K562 (cell line): Measurements from ENCODE around the gene ZFP92. TPM values are rescaled to one million over a fixed set of nuclear protein-coding genes. Genes with fewer than 3 reads are reported as not detected.

Experiments used
- ATAC-seq: fragments of 200-7000 bp; cut with Tn5 transposase; 3 replicates; pipeline ENCODE4 v1.9.1; 2020; ENCODE audit warnings: moderate library complexity
- BruUV-seq: library from RNA; stranded (reverse); fragments of 400-500 nt; replicated peaks from 2 replicates; lab custom pipeline; 2021; lab: Mats Ljungman, UMichigan
- CTCF ChIA-PET: fragments of 300-600 bp; formaldehyde crosslinking; extraction: SDS; loops from one replicate; lab custom pipeline; 2021; ENCODE audit warnings: low intra/inter-chr PET ratio; lab: Yijun Ruan, JAX
- POLR2A ChIA-PET: fragments of 300-600, 350-650 bp; sonication (Branson Sonifier 250); formaldehyde crosslinking; extraction: SDS; loops from one replicate; lab custom pipeline; 2021; ENCODE audit warnings: antibody characterized with exemption, inconsistent platforms; lab: Yijun Ruan, JAX
- DNase-seq, 4 experiments: peaks; one replicate each; pipeline versions ENCODE4 v3.0.0 to v3.0.0-alpha.2; 2011 to 2018; ENCODE audit warnings: low spot score in 3 of 4, mixed read lengths in 3 of 4; ENCODE audit errors: extremely low read depth in 1 of 4
- FAIRE-seq: peaks from 2 replicates; lab custom pipeline; 2011; peaks lifted over from hg19 to GRCh38; lab: Jason Lieb, UNC
- H2AFZ ChIP-seq: 2 replicates; pipeline ENCODE4 v1.6.0; 2011; ENCODE audit warnings: low read depth, low read length, control low read depth, inconsistent platforms
- H3K27ac ChIP-seq: fragments of 200-600 bp; 3 replicates; pipeline ENCODE4 v1.8.0; 2011; ENCODE audit warnings: low read depth, mild to moderate bottlenecking, control low read depth, inconsistent platforms, low read length, moderate library complexity, mixed read lengths; ENCODE audit errors: extremely low read depth
- H3K27me3 ChIP-seq, 2 experiments: fragments of 300-600 bp in 1 of 2; 2 replicates in 1 of 2; 3 replicates in 1 of 2; pipeline versions ENCODE4 v1.6.0 to v1.8.0; 2011; ENCODE audit warnings: inconsistent platforms in 2 of 2, low read length in 2 of 2, mild to moderate bottlenecking in 1 of 2, mixed read lengths in 1 of 2, moderate library complexity in 1 of 2; ENCODE audit not compliant: control insufficient read depth in 2 of 2, insufficient read depth in 2 of 2
- H3K36me3 ChIP-seq: fragments of 300-600 bp; 3 replicates; pipeline ENCODE4 v1.8.0; 2011; ENCODE audit warnings: mild to moderate bottlenecking, low read length, inconsistent platforms; ENCODE audit not compliant: control insufficient read depth, insufficient read depth
- H3K4me1 ChIP-seq, 2 experiments: fragments of 200-600 bp in 1 of 2; replicated peaks in 1 of 2; 2 replicates in 1 of 2; 3 replicates in 1 of 2; pipeline versions ENCODE4 v1.5.1 to v1.8.0; 2011; ENCODE audit warnings: inconsistent platforms in 2 of 2, low read length in 2 of 2, mild to moderate bottlenecking in 1 of 2, mixed read lengths in 1 of 2, moderate library complexity in 1 of 2; ENCODE audit not compliant: control insufficient read depth in 2 of 2, insufficient read depth in 2 of 2
- H3K4me2 ChIP-seq: 2 replicates; pipeline ENCODE4 v1.6.1; 2011; ENCODE audit warnings: low read length, control low read depth, inconsistent platforms, mixed read lengths; ENCODE audit not compliant: insufficient read depth
- H3K4me3 ChIP-seq: fragments of 200-600 bp; sonication (generic), shearing (Covaris generic); 2 replicates; pipeline ENCODE4 v1.5.1; 2016; ENCODE audit warnings: control low read depth, inconsistent platforms
- H3K79me2 ChIP-seq: fragments of 200-600 bp; 3 replicates; pipeline ENCODE4 v1.8.0; 2011; ENCODE audit warnings: low read length, inconsistent platforms; ENCODE audit not compliant: control insufficient read depth, insufficient read depth
- H3K9ac ChIP-seq, 2 experiments: 2 replicates each; pipeline versions ENCODE4 v1.6.0 to v1.6.1; 2011; ENCODE audit warnings: low read depth in 2 of 2, low read length in 2 of 2, control low read depth in 1 of 2, inconsistent platforms in 1 of 2, mild to moderate bottlenecking in 1 of 2, mixed read lengths in 1 of 2; ENCODE audit not compliant: insufficient read depth in 1 of 2
- H3K9me1 ChIP-seq: one replicate; pipeline ENCODE4 v1.6.0; 2011; ENCODE audit warnings: inconsistent platforms, mild to moderate bottlenecking, low read length, moderate library complexity; ENCODE audit not compliant: control insufficient read depth, insufficient read depth
- H3K9me3 ChIP-seq: replicated peaks from 2 replicates; pipeline ENCODE4 v1.5.1; 2011; ENCODE audit warnings: low read depth, low read length, inconsistent platforms; ENCODE audit not compliant: control insufficient read depth, insufficient read depth
- H4K20me1 ChIP-seq: replicated peaks from 2 replicates; pipeline ENCODE4 v1.6.1; 2011; ENCODE audit warnings: low read length, inconsistent platforms, mixed read lengths; ENCODE audit not compliant: control insufficient read depth, insufficient read depth
- BHLHE40 ChIP-seq: IDR thresholded peaks from 2 replicates; pipeline ENCODE4 v1.6.1; 2011; ENCODE audit warnings: low read length, improper control_type of control experiment
- ETV5 ChIP-seq: sonication (generic); formaldehyde crosslinking; IDR thresholded peaks from 2 replicates; pipeline ENCODE4 v1.4.0; 2020; ENCODE audit warnings: low read depth, mild to moderate bottlenecking, missing genetic modification reagents
- HDAC3 ChIP-seq: fragments of 450-650 bp; IDR thresholded peaks from 2 replicates; pipeline ENCODE4 v1.6.1; 2018; ENCODE audit warnings: borderline replicate concordance, mild to moderate bottlenecking, moderate library complexity; ENCODE audit not compliant: partially characterized antibody
- NFE2 ChIP-seq: IDR thresholded peaks from 2 replicates; pipeline ENCODE4 v1.6.1; 2014; ENCODE audit warnings: antibody characterized with exemption, low read depth
- RAD21 ChIP-seq, 2 experiments: fragments of 250-450 bp in 1 of 2; fragments of 450-650 bp in 1 of 2; sonication (Bioruptor Pico) in 1 of 2; formaldehyde crosslinking in 1 of 2; IDR thresholded peaks in 1 of 2; conservative IDR thresholded peaks in 1 of 2; 2 replicates each; pipeline versions ENCODE4 v1.4.0 to v1.8.0; 2020 to 2022; ENCODE audit warnings: mild to moderate bottlenecking in 2 of 2, moderate library complexity in 1 of 2
- SMC3 ChIP-seq: conservative IDR thresholded peaks from 2 replicates; pipeline ENCODE4 v1.6.1; 2011; ENCODE audit warnings: low read depth, low read length, improper control_type of control experiment; ENCODE audit not compliant: insufficient read depth
- WGBS: fragments of 100-300 bp; shearing (Covaris generic); methylation state at CpG from one replicate; pipeline ENCODE4 v1.1.6; 2016; ENCODE audit warnings: low coverage, mixed read lengths; ENCODE audit not compliant: insufficient coverage; ENCODE audit errors: missing lambda C conversion rate; 5-methylcytosine and 5-hydroxymethylcytosine counted together
- in situ Hi-C: fragments of 300-500 bp; cut with MboI; formaldehyde crosslinking; loops from 4 replicates; pipeline ENCODE4 v1.15.0; 2018; ENCODE audit warnings: inconsistent platforms, mixed read lengths
- intact Hi-C: fragments of 100-400 bp; cut with micrococcal nuclease; formaldehyde crosslinking; loops from 2 replicates; pipeline ENCODE4 v1.14.2; 2022
- polyA plus RNA-seq, 8 experiments: library from polyadenylated mRNA; depleted of rRNA in 4 of 8; stranded (reverse) in 5 of 8; unstranded in 3 of 8; fragments of >200 nt; fragmentation: Nextera tagmentation in 2 of 8; fragmentation: Illumina TruSeq in 1 of 8; extraction: Ambion mirVana in 2 of 8; extraction: Trizol in 1 of 8; gene quantifications; 2 replicates each; pipeline versions ENCODE4 v1.2.1 to v1.2.3, GENCODE V29; 2011 to 2014; ENCODE audit warnings: inconsistent platforms in 1 of 8, missing spikeins in 1 of 8
- total RNA-seq, 7 experiments: library from RNA; depleted of rRNA in 6 of 7; stranded (reverse); fragments of >200 nt in 6 of 7; fragmentation: Illumina TruSeq in 2 of 7; extraction: Trizol in 2 of 7; gene quantifications; 2 replicates each; pipeline versions ENCODE4 v1.2.1 to v1.2.3, GENCODE V29; 2011 to 2021; ENCODE audit warnings: low replicate concordance in 1 of 7
- TF ChIP-seq, protein P1 (sequence below): fragments of 250-450 bp; sonication (Bioruptor Pico); IDR thresholded peaks from 2 replicates; pipeline ENCODE4 v1.5.1; 2021; ENCODE audit warnings: mild to moderate bottlenecking
- TF ChIP-seq, protein P2 (sequence below), 3 experiments: IDR thresholded peaks in 2 of 3; conservative IDR thresholded peaks in 1 of 3; 2 replicates each; pipeline ENCODE4 v1.5.1; 2011 to 2012; ENCODE audit warnings: low read length in 3 of 3, mild to moderate bottlenecking in 3 of 3, control low read depth in 2 of 3, improper control_type of control experiment in 1 of 3, inconsistent platforms in 1 of 3, low read depth in 1 of 3, mixed read lengths in 1 of 3, moderate library complexity in 1 of 3; ENCODE audit not compliant: insufficient read depth in 2 of 3
- TF ChIP-seq, protein P3 (sequence below), 2 experiments: fragments of 450-650 bp; formaldehyde crosslinking in 1 of 2; IDR thresholded peaks; 2 replicates each; pipeline versions ENCODE4 v1.4.0 to v1.6.1; 2014 to 2020; ENCODE audit warnings: mild to moderate bottlenecking in 2 of 2, borderline replicate concordance in 1 of 2, low read depth in 1 of 2

Gene ZFP92
- total and polyA plus RNA-seq, 9 of the 15 experiments (the other 6 are each of a cell fraction or from before 2014, with no cell fraction given): 0.32 to 3.3 (median 1.8) TPM

DNA sequence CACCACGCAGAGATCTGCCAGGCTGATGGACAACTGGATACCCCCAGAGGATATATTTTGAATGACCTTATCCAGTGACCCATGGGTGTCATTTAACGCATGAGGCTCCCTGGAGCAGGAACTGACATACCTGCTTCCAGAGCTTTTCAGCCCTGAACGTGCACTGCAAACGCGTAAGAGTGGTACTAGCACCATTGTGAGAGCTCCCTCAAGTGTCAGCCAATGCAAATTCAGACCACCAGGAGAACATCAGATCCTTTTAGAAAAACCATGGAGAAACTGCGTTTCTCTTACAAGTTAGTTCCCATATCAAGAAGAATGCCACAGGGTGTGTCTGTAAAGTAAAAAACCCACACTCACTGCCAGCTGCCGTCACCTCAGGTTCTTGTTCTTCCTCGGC, 27.3 kb downstream of the ZFP92 start:
- Histone ChIP-seq H3K4me2 (no peak overlapping the region), H3K9me3 (no peaks in the 10 kb centered on the region), H3K9me1 (no peaks in the 10 kb centered on the region), H3K9ac (no peak overlapping the region), H3K79me2 (no peaks in the 10 kb centered on the region), H3K36me3 (no peaks in the 10 kb centered on the region), H3K4me1 (peaks cover 0 to 6% of the 10 kb centered on the region in 2 experiments; a peak in 2 of 5 replicates), H3K27me3 (peaks cover 7 to 20% of the 10 kb centered on the region in 2 experiments; a peak in 4 of 5 replicates), H3K4me3 (no peak overlapping the region), H4K20me1 (no peaks in the 10 kb centered on the region), H3K27ac (no peak overlapping the region), H2AFZ (no peak overlapping the region)
- peak; percentile 78 for ATAC-seq
- ChIA-PET POLR2A (interaction anchor here (0.8 kb wide), 1 partner anchor 31 kb away, joined by 3 read pairs; no protein-coding TSS in a partner anchor), CTCF (interaction anchor here (0.6 to 1.6 kb wide), 3 partner anchors 39 to 406 kb away, joined by 3 to 10 read pairs (median 7); no protein-coding TSS in a partner anchor)
- TF ChIP-seq, protein P1, sequence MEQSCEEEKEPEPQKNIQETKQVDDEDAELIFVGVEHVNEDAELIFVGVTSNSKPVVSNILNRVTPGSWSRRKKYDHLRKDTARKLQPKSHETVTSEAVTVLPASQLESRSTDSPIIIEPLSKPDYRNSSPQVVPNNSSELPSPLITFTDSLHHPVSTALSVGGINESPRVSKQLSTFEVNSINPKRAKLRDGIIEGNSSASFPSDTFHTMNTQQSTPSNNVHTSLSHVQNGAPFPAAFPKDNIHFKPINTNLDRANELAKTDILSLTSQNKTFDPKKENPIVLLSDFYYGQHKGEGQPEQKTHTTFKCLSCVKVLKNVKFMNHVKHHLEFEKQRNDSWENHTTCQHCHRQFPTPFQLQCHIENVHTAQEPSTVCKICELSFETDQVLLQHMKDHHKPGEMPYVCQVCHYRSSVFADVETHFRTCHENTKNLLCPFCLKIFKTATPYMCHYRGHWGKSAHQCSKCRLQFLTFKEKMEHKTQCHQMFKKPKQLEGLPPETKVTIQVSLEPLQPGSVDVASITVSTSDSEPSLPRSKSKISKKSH: no peak
- TF ChIP-seq NFE2: no peak
- no peak for TF ChIP-seq ETV5 (CRISPR knock-in tag)
- TF ChIP-seq HDAC3: no peak
- peak; percentile 64 for TF ChIP-seq BHLHE40
- TF ChIP-seq, protein P2, sequence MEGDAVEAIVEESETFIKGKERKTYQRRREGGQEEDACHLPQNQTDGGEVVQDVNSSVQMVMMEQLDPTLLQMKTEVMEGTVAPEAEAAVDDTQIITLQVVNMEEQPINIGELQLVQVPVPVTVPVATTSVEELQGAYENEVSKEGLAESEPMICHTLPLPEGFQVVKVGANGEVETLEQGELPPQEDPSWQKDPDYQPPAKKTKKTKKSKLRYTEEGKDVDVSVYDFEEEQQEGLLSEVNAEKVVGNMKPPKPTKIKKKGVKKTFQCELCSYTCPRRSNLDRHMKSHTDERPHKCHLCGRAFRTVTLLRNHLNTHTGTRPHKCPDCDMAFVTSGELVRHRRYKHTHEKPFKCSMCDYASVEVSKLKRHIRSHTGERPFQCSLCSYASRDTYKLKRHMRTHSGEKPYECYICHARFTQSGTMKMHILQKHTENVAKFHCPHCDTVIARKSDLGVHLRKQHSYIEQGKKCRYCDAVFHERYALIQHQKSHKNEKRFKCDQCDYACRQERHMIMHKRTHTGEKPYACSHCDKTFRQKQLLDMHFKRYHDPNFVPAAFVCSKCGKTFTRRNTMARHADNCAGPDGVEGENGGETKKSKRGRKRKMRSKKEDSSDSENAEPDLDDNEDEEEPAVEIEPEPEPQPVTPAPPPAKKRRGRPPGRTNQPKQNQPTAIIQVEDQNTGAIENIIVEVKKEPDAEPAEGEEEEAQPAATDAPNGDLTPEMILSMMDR (IDR thresholded peaks at IDR 0.05 in 2 of 3, conservative IDR thresholded peaks at IDR 0.05 in 1 of 3; ENCODE audit: insufficient read depth in 2 of 3, low read depth in 1 of 3, low read length in 3 of 3): peak; percentile 49 to 58 (median 49)
- TF ChIP-seq RAD21 (CRISPR knock-in tag; conservative IDR thresholded peaks at IDR 0.05 in 1 of 2, IDR thresholded peaks at IDR 0.05 in 1 of 2): peak; percentile 54 to 78
- TF ChIP-seq SMC3: peak; percentile 33; the same call in 1 of the 2 replicates
- TF ChIP-seq, protein P3, sequence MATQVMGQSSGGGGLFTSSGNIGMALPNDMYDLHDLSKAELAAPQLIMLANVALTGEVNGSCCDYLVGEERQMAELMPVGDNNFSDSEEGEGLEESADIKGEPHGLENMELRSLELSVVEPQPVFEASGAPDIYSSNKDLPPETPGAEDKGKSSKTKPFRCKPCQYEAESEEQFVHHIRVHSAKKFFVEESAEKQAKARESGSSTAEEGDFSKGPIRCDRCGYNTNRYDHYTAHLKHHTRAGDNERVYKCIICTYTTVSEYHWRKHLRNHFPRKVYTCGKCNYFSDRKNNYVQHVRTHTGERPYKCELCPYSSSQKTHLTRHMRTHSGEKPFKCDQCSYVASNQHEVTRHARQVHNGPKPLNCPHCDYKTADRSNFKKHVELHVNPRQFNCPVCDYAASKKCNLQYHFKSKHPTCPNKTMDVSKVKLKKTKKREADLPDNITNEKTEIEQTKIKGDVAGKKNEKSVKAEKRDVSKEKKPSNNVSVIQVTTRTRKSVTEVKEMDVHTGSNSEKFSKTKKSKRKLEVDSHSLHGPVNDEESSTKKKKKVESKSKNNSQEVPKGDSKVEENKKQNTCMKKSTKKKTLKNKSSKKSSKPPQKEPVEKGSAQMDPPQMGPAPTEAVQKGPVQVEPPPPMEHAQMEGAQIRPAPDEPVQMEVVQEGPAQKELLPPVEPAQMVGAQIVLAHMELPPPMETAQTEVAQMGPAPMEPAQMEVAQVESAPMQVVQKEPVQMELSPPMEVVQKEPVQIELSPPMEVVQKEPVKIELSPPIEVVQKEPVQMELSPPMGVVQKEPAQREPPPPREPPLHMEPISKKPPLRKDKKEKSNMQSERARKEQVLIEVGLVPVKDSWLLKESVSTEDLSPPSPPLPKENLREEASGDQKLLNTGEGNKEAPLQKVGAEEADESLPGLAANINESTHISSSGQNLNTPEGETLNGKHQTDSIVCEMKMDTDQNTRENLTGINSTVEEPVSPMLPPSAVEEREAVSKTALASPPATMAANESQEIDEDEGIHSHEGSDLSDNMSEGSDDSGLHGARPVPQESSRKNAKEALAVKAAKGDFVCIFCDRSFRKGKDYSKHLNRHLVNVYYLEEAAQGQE (IDR thresholded peaks at IDR 0.05; ENCODE audit: borderline replicate concordance): peak; percentile 65
- TF ChIP-seq, protein P3 (CRISPR knock-in tag; IDR thresholded peaks at IDR 0.05; ENCODE audit: low read depth): no peak
- peak in 1 of 4 experiments; percentile 52 for DNase-seq
- intact Hi-C loops: loop anchor here (5.0 to 10.0 kb wide), 2 partner anchors 36 to 404 kb away; partner anchors contain the start of gene PNMA6E
- no TSS peak for BruUV-seq
- in situ Hi-C loops: no loop called here
- peak; percentile 61 for FAIRE-seq
- WGBS: 2% methylated on average over 7 of the region's 8 CpGs
